GM23338 (cell line): Measurements from ENCODE around the gene SPG21. TPM values are rescaled to one million over a fixed set of nuclear protein-coding genes. Genes with fewer than 3 reads are reported as not detected.
A peak's percentile ranks its signal among the peaks of the same experiment; 100 is the strongest.

Source experiments
- ATAC-seq: fragments of 200-7000 bp; cut with Tn5 transposase; 3 replicates; pipeline ENCODE4 v1.9.1; 2020
- DNase-seq: peaks from one replicate; pipeline ENCODE4 v3.0.0-alpha.2; 2015; ENCODE audit warnings: low spot score
- H2AFZ ChIP-seq: fragments of 200-600 bp; sonication (generic); 2 replicates; pipeline ENCODE4 v1.8.0; 2016; ENCODE audit warnings: antibody characterized with exemption, mild to moderate bottlenecking, moderate library complexity
- H3F3A ChIP-seq: fragments of 200-600 bp; sonication (generic); replicated peaks from 2 replicates; pipeline ENCODE4 v1.8.0; 2017; ENCODE audit warnings: antibody characterized with exemption, mixed run types, low read depth
- H3K27ac ChIP-seq: fragments of 200-600 bp; sonication (generic); 2 replicates; pipeline ENCODE4 v1.6.1; 2016; ENCODE audit warnings: low read depth
- H3K27me3 ChIP-seq: fragments of 200-600 bp; sonication (generic); 2 replicates; pipeline ENCODE4 v1.8.0; 2016; ENCODE audit warnings: mild to moderate bottlenecking, mixed run types, moderate library complexity; ENCODE audit not compliant: insufficient read depth
- H3K36me3 ChIP-seq: fragments of 200-600 bp; sonication (generic); 2 replicates; pipeline ENCODE4 v1.8.0; 2016; ENCODE audit warnings: mild to moderate bottlenecking; ENCODE audit not compliant: insufficient read depth
- H3K4me1 ChIP-seq: fragments of 200-600 bp; sonication (generic); 2 replicates; pipeline ENCODE4 v1.8.0; 2016; ENCODE audit warnings: mild to moderate bottlenecking, moderate library complexity; ENCODE audit not compliant: insufficient read depth
- H3K4me2 ChIP-seq: fragments of 200-600 bp; sonication (generic); 2 replicates; pipeline ENCODE4 v1.7.1; 2017; ENCODE audit warnings: mixed run types
- H3K4me3 ChIP-seq: fragments of 200-600 bp; sonication (generic); 2 replicates; pipeline ENCODE4 v1.6.1; 2016; ENCODE audit warnings: mixed run types
- H3K79me2 ChIP-seq: fragments of 200-600 bp; sonication (generic); replicated peaks from 2 replicates; pipeline ENCODE4 v1.8.0; 2017; ENCODE audit warnings: mild to moderate bottlenecking; ENCODE audit not compliant: insufficient read depth
- H3K9me2 ChIP-seq: fragments of 200-600 bp; sonication (generic); 2 replicates; pipeline ENCODE4 v1.8.0; 2017; ENCODE audit not compliant: insufficient read depth
- H4K20me1 ChIP-seq: fragments of 200-600 bp; sonication (generic); replicated peaks from 2 replicates; pipeline ENCODE4 v1.8.0; 2017; ENCODE audit warnings: mild to moderate bottlenecking; ENCODE audit not compliant: insufficient read depth
- H3K27ac Mint-ChIP-seq: 2 replicates; pipeline ENCODE4 v1.8.0; 2020; ENCODE audit warnings: inconsistent platforms, mild to moderate bottlenecking, moderate library complexity, mixed read lengths
- H3K27me3 Mint-ChIP-seq: 3 replicates; pipeline ENCODE4 v1.8.0; 2022; ENCODE audit warnings: low read depth, mild to moderate bottlenecking, moderate library complexity, mixed read lengths, inconsistent platforms; ENCODE audit not compliant: insufficient read depth, poor library complexity
- H3K36me3 Mint-ChIP-seq: 3 replicates; pipeline ENCODE4 v1.8.0; 2021; ENCODE audit warnings: low read depth, mild to moderate bottlenecking, inconsistent platforms, moderate library complexity, mixed read lengths
- H3K4me1 Mint-ChIP-seq: 3 replicates; pipeline ENCODE4 v1.8.0; 2020; ENCODE audit warnings: mild to moderate bottlenecking, inconsistent platforms, mixed read lengths
- H3K4me3 Mint-ChIP-seq: 3 replicates; pipeline ENCODE4 v1.8.0; 2021; ENCODE audit warnings: moderate library complexity, mild to moderate bottlenecking, inconsistent platforms, mixed read lengths
- H3K9me3 Mint-ChIP-seq: 3 replicates; pipeline ENCODE4 v1.8.0; 2020; ENCODE audit warnings: moderate library complexity, mild to moderate bottlenecking, inconsistent platforms, mixed read lengths
- CREB1 ChIP-seq: fragments of 250-450 bp; sonication (Bioruptor Pico); IDR thresholded peaks from 2 replicates; pipeline ENCODE4 v1.5.0; 2020; ENCODE audit warnings: low read depth, mild to moderate bottlenecking, moderate library complexity
- EZH2 ChIP-seq: fragments of 200-600 bp; sonication (generic); IDR thresholded peaks from one replicate; pipeline ENCODE4 v1.8.0; 2017; ENCODE audit warnings: antibody characterized with exemption, mild to moderate bottlenecking, low read depth; ENCODE audit not compliant: unreplicated experiment
- EZH2phosphoT487 ChIP-seq: fragments of 200-600 bp; sonication (generic); IDR thresholded peaks from one replicate; pipeline ENCODE4 v1.8.1; 2018; ENCODE audit warnings: antibody characterized with exemption; ENCODE audit not compliant: unreplicated experiment
- JUNB ChIP-seq: IDR thresholded peaks from one replicate; pipeline ENCODE4 v1.6.1; 2016; ENCODE audit warnings: antibody characterized with exemption; ENCODE audit not compliant: unreplicated experiment
- NANOG ChIP-seq: IDR thresholded peaks from 2 replicates; pipeline ENCODE4 v1.6.1; 2016; ENCODE audit warnings: antibody characterized with exemption, borderline replicate concordance
- POLR2AphosphoS5 ChIP-seq: IDR thresholded peaks from 2 replicates; pipeline ENCODE4 v1.6.1; 2016; ENCODE audit warnings: antibody characterized with exemption, low read depth
- STAT1 ChIP-seq: IDR thresholded peaks from one replicate; pipeline ENCODE4 v1.6.1; 2016; ENCODE audit warnings: antibody characterized with exemption; ENCODE audit not compliant: unreplicated experiment
- ZNF114 ChIP-seq: fragments of 250-450 bp; sonication (Bioruptor Pico); IDR thresholded peaks from 2 replicates; pipeline ENCODE4 v1.5.0; 2020; ENCODE audit warnings: mild to moderate bottlenecking, moderate library complexity
- ZNF331 ChIP-seq: fragments of 250-450 bp; sonication (Bioruptor Pico); IDR thresholded peaks from 2 replicates; pipeline ENCODE4 v1.5.0; 2020; ENCODE audit warnings: low read depth, mild to moderate bottlenecking, moderate library complexity
- ZNF462 ChIP-seq: fragments of 250-450 bp; sonication (Bioruptor Pico); IDR thresholded peaks from 2 replicates; pipeline ENCODE4 v1.5.0; 2020; ENCODE audit warnings: mild to moderate bottlenecking, moderate library complexity
- polyA plus RNA-seq: library from polyadenylated mRNA; unstranded; fragments of >200 nt; fragmentation: Nextera tagmentation; extraction: Ambion mirVana; gene quantifications from 2 replicates; pipeline ENCODE4 v1.2.1, GENCODE V29; 2016
- total RNA-seq: library from RNA; depleted of rRNA; stranded (reverse); fragments of >200 nt; shearing (Covaris generic); gene quantifications from 2 replicates; pipeline ENCODE4 v1.2.3, GENCODE V29; 2014
- TF ChIP-seq, protein P1 (sequence below): IDR thresholded peaks from 2 replicates; pipeline ENCODE4 v1.6.1; 2016; ENCODE audit warnings: antibody characterized with exemption
- TF ChIP-seq, protein P2 (sequence below): IDR thresholded peaks from one replicate; pipeline ENCODE4 v1.6.1; 2018; ENCODE audit warnings: antibody characterized with exemption; ENCODE audit not compliant: unreplicated experiment
- TF ChIP-seq, protein P3 (sequence below), 2 experiments: fragments of 200-600 bp in 1 of 2; sonication (generic) in 1 of 2; conservative IDR thresholded peaks; 2 replicates each; pipeline versions ENCODE4 v1.5.1 to v1.6.1; 2016 to 2017; ENCODE audit warnings: antibody characterized with exemption in 2 of 2, low read depth in 2 of 2, mild to moderate bottlenecking in 2 of 2, moderate library complexity in 1 of 2

SPG21 gene
- total and polyA plus RNA-seq, 2 experiments from 2014 or later = 81.0 to 102 TPM

GRCh38 chr15:65032801-65033537, 43.3 kb upstream of the SPG21 start:
- 0 out of 2 replicates have a peak, but pooled peaks cover 6% of the 10 kb centered on the region for H4K20me1 ChIP-seq
- Mint-ChIP-seq H3K36me3 (no peaks in the 10 kb centered on the region; the same call in 2 of the 3 replicates), H3K4me3 (no peak overlapping the region), H3K4me1 (peaks cover 11% of the 10 kb centered on the region), H3K9me3 (no peaks in the 10 kb centered on the region), H3K27ac (no peak overlapping the region), H3K27me3 (peaks cover 11% of the 10 kb centered on the region)
- H3K27me3 ChIP-seq = no peaks in the 10 kb centered on the region
- 0 out of 2 replicates have a peak, but pooled peaks cover 6% of the 10 kb centered on the region for H3F3A ChIP-seq
- H3K4me2 ChIP-seq = no peak overlapping the region
- no peaks in the 10 kb centered on the region for H3K36me3 ChIP-seq
- H3K79me2 ChIP-seq = peaks cover 10% of the 10 kb centered on the region
- no peak overlapping the region for H3K4me3 ChIP-seq
- ATAC-seq = peak; percentile 88
- peak overlapping the region; percentile 39; the same call in 1 of the 2 replicates for H2AFZ ChIP-seq
- no peak overlapping the region for H3K27ac ChIP-seq
- no peak for TF ChIP-seq EZH2phosphoT487
- TF ChIP-seq ZNF331 (CRISPR knock-in tag) = no peak
- TF ChIP-seq EZH2 = no peak
- TF ChIP-seq, protein P1, sequence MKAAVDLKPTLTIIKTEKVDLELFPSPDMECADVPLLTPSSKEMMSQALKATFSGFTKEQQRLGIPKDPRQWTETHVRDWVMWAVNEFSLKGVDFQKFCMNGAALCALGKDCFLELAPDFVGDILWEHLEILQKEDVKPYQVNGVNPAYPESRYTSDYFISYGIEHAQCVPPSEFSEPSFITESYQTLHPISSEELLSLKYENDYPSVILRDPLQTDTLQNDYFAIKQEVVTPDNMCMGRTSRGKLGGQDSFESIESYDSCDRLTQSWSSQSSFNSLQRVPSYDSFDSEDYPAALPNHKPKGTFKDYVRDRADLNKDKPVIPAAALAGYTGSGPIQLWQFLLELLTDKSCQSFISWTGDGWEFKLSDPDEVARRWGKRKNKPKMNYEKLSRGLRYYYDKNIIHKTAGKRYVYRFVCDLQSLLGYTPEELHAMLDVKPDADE = no peak
- TF ChIP-seq, protein P2, sequence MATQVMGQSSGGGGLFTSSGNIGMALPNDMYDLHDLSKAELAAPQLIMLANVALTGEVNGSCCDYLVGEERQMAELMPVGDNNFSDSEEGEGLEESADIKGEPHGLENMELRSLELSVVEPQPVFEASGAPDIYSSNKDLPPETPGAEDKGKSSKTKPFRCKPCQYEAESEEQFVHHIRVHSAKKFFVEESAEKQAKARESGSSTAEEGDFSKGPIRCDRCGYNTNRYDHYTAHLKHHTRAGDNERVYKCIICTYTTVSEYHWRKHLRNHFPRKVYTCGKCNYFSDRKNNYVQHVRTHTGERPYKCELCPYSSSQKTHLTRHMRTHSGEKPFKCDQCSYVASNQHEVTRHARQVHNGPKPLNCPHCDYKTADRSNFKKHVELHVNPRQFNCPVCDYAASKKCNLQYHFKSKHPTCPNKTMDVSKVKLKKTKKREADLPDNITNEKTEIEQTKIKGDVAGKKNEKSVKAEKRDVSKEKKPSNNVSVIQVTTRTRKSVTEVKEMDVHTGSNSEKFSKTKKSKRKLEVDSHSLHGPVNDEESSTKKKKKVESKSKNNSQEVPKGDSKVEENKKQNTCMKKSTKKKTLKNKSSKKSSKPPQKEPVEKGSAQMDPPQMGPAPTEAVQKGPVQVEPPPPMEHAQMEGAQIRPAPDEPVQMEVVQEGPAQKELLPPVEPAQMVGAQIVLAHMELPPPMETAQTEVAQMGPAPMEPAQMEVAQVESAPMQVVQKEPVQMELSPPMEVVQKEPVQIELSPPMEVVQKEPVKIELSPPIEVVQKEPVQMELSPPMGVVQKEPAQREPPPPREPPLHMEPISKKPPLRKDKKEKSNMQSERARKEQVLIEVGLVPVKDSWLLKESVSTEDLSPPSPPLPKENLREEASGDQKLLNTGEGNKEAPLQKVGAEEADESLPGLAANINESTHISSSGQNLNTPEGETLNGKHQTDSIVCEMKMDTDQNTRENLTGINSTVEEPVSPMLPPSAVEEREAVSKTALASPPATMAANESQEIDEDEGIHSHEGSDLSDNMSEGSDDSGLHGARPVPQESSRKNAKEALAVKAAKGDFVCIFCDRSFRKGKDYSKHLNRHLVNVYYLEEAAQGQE = no peak
- TF ChIP-seq JUNB = no peak
- no peak for TF ChIP-seq STAT1
- no peak for TF ChIP-seq NANOG
- TF ChIP-seq POLR2AphosphoS5 = no peak
- TF ChIP-seq ZNF114 (CRISPR knock-in tag) = no peak
- TF ChIP-seq, protein P3, sequence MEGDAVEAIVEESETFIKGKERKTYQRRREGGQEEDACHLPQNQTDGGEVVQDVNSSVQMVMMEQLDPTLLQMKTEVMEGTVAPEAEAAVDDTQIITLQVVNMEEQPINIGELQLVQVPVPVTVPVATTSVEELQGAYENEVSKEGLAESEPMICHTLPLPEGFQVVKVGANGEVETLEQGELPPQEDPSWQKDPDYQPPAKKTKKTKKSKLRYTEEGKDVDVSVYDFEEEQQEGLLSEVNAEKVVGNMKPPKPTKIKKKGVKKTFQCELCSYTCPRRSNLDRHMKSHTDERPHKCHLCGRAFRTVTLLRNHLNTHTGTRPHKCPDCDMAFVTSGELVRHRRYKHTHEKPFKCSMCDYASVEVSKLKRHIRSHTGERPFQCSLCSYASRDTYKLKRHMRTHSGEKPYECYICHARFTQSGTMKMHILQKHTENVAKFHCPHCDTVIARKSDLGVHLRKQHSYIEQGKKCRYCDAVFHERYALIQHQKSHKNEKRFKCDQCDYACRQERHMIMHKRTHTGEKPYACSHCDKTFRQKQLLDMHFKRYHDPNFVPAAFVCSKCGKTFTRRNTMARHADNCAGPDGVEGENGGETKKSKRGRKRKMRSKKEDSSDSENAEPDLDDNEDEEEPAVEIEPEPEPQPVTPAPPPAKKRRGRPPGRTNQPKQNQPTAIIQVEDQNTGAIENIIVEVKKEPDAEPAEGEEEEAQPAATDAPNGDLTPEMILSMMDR (conservative IDR thresholded peaks at IDR 0.05; ENCODE audit: low read depth in 2 of 2) = peak; percentile 84 to 97
- no peak for TF ChIP-seq ZNF462 (CRISPR knock-in tag)
- TF ChIP-seq CREB1 (CRISPR knock-in tag) = peak; percentile 60
- DNase-seq = peak; percentile 92
- H3K9me2 ChIP-seq = no peaks in the 10 kb centered on the region
- peaks cover 7% of the 10 kb centered on the region for H3K4me1 ChIP-seq
